MG63 (cell line): ENCODE data around the gene ERMAP. TPM values are rescaled to one million over a fixed set of nuclear protein-coding genes. Genes with fewer than 3 reads are reported as not detected.

Experiments used
- DNase-seq: peaks from one replicate; pipeline ENCODE4 v3.0.0-alpha.2; 2020
- H3K27me3 ChIP-seq: fragments of 250-450 bp; sonication (Bioruptor Pico); 2 replicates; pipeline ENCODE4 v1.5.1; 2020; ENCODE audit warnings: mild to moderate bottlenecking, moderate library complexity
- H3K36me3 ChIP-seq: fragments of 250-450 bp; sonication (Bioruptor Pico); 2 replicates; pipeline ENCODE4 v1.5.1; 2020; ENCODE audit warnings: mild to moderate bottlenecking, moderate library complexity
- H3K4me3 ChIP-seq: fragments of 250-450 bp; sonication (Bioruptor Pico); 2 replicates; pipeline ENCODE4 v1.5.1; 2020; ENCODE audit warnings: mild to moderate bottlenecking, moderate library complexity
- H3K9me3 ChIP-seq: fragments of 250-450 bp; sonication (Bioruptor Pico); 2 replicates; pipeline ENCODE4 v1.5.1; 2020; ENCODE audit warnings: mild to moderate bottlenecking, moderate library complexity
- total RNA-seq: library from RNA; depleted of rRNA; stranded (reverse); fragments of >200 nt; shearing (Covaris generic); gene quantifications from 2 replicates; pipeline ENCODE4 v1.2.3, GENCODE V29; 2014; ENCODE audit warnings: low replicate concordance; rRNA removed

The ERMAP gene
- total RNA-seq, 1 experiment from 2014 or later: 10.3 TPM

DNA sequence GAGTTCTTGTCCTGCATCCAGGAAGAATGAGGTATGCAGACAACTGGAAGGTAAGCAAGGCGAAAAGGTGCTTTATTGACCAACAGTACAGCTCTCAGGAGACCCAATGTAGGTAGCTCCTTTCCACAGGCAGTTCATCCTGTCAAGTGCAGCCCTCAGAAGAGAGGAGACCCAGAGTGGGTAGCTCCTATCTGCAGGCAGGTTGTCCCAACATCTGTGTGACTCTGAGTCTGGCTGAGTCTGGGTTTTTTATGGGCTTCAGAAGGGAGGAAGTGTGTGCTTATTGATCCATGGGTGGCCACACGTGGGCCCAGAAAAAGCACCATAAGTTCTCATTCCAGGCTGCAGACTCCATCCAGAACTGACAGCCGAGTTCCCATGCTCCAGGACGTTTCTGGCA, 63.5 kb downstream of the ERMAP start:
- DNase-seq: no peak
- H3K4me3 ChIP-seq: no peak overlapping the region
- peaks cover 6% of the 10 kb centered on the region; the same call in 1 of the 2 replicates for H3K27me3 ChIP-seq
- H3K9me3 ChIP-seq: no peaks in the 10 kb centered on the region
- no peaks in the 10 kb centered on the region for H3K36me3 ChIP-seq

DNA sequence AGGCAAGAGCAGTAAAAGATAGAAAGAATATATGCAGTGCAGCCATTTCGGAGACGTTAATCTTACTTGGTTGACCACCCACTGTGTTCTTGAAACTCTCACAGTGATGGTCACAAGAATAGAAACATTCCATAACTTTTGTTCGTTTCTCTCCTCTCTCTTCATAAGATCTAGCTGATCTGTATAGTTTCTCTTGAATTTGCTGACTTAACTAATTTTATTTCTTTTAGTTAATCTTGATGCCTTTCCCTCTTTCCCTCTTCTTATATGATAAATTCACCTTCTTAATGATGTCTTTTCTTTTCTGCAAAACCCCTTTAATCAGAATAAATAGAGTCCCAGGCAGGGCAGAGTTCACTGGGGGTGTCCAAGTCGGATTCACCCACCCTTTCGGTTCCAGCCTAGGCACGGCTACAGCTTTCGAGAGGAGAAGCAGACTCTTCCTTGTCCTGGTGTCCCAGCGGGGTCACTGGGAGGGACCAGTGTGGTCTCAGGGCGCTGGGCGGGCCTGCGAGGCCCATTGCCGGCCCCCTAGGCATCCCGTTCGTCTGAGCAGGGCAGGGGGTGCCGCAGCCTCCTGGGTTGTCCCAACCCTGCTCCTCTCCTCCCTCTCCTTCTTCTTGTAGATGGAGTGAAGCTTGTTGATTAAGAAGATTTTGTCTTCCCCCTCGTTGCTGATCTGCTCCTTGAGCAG, 69.3 kb downstream of the ERMAP start:
- H3K4me3 ChIP-seq: no peak overlapping the region
- DNase-seq: no peak
- no peaks in the 10 kb centered on the region for H3K9me3 ChIP-seq

GRCh38 chr1:42886800-42887199, 69.9 kb downstream of the ERMAP start:
- no peak for DNase-seq
- Histone ChIP-seq H3K4me3 (no peak overlapping the region), H3K36me3 (no peaks in the 10 kb centered on the region), H3K9me3 (no peaks in the 10 kb centered on the region), H3K27me3 (peaks cover 3% of the 10 kb centered on the region; the same call in 1 of the 2 replicates)

More for the DNA sequence above, 69.3 kb downstream of the ERMAP start:
- Histone ChIP-seq H3K27me3 (peaks cover 3% of the 10 kb centered on the region; the same call in 1 of the 2 replicates), H3K36me3 (no peaks in the 10 kb centered on the region)

GRCh38 chr1:42887366-42887765, 70.4 kb downstream of the ERMAP start:
- no peak for DNase-seq
- Histone ChIP-seq H3K36me3 (no peaks in the 10 kb centered on the region), H3K9me3 (no peaks in the 10 kb centered on the region), H3K4me3 (no peak overlapping the region), H3K27me3 (peaks cover 3% of the 10 kb centered on the region; the same call in 1 of the 2 replicates)

DNA sequence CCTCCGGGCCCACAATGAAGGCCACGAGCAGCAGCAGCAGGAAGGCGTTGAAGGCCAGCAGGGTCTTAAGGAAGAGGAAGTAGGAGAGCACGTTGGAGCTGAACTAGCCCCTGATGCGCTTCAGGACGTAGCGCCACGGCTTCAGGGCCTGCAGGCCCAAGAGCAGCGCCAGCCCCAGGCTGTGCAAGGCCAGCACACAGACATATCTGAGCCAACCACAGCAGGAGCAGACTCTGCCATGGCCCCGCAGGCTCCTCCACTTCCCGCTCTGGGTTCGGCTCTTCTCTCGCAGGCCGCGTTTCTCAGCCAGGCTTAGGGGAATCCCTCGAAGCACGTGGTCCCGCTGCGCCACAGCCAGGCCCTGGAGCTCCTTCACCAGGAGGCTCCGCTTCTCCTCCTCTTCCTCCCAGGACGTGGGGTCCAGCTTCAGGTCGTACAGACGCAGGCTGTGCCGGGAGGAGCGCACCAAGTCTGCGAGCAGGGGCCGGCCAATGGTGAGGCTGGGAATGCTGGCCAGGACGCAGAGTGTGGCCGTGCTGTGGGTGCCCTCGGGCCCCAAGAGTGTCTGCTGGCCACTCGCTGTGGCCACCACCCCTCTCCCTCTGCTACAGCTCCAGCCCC, 71.2 kb downstream of the ERMAP start:
- DNase-seq: no peak
- H3K9me3 ChIP-seq: no peaks in the 10 kb centered on the region
- H3K4me3 ChIP-seq: no peak overlapping the region

DNA sequence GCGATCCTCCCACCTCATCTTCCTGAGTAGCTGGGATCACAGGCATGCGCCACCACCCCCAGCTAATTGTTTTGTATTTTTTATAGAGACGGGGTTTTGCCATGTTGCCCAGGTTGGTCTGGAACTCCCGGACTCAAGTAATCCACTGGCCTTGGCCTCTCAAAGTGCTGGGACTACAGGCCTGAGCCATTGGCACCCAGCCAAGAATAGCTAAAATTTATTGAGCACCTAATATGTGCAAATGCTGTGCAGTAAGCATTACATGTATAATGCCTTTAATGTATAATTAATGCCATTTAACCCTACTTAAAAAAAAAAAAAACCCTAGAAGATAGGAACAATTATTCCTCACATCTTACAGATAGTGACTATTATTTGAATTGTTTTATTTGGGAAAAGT, 72.3 kb downstream of the ERMAP start:
- H3K9me3 ChIP-seq: no peaks in the 10 kb centered on the region

More for the DNA sequence above, 71.2 kb downstream of the ERMAP start:
- H3K36me3 ChIP-seq: no peaks in the 10 kb centered on the region
- no peaks in the 10 kb centered on the region for H3K27me3 ChIP-seq

GRCh38 chr1:42891465-42892138, 74.7 kb downstream of the ERMAP start:
- Histone ChIP-seq H3K36me3 (no peaks in the 10 kb centered on the region), H3K4me3 (no peak overlapping the region), H3K27me3 (peaks cover 8% of the 10 kb centered on the region; the same call in 1 of the 2 replicates), H3K9me3 (0 out of 2 replicates have a peak, but pooled peaks cover 3% of the 10 kb centered on the region)
- DNase-seq: no peak

More for the DNA sequence above, 72.3 kb downstream of the ERMAP start:
- H3K36me3 ChIP-seq: no peaks in the 10 kb centered on the region
- no peak for DNase-seq
- no peaks in the 10 kb centered on the region; the same call in 1 of the 2 replicates for H3K27me3 ChIP-seq
- H3K4me3 ChIP-seq: no peak overlapping the region

Other genes starting within 250 kb of the ERMAP start
- gene PPIH, start 158.7 kb upstream of the ERMAP start, total RNA-seq: 79.5 and 110 TPM in 2 replicates
- 1,830 and 1,912 TPM in 2 replicates for gene YBX1, start 134.7 kb upstream of the ERMAP start, total RNA-seq
- gene CLDN19, start 76.9 kb upstream of the ERMAP start, total RNA-seq: 0.99 TPM in 1 of 2 replicates, not detected in the other
- 32.4 and 37.3 TPM in 2 replicates for gene P3H1, start 50.1 kb upstream of the ERMAP start, total RNA-seq
- gene C1orf50, start 49.9 kb upstream of the ERMAP start, total RNA-seq: 1.3 and 2.0 TPM in 2 replicates
- 0.16 and 0.42 TPM in 2 replicates for gene TMEM269, start 32.1 kb upstream of the ERMAP start, total RNA-seq
- 9.0 and 31.1 TPM in 2 replicates for gene SVBP, start 275 bp downstream of the ERMAP start, total RNA-seq
- 6.9 and 10.3 TPM in 2 replicates for gene ZNF691, start 29.5 kb downstream of the ERMAP start, total RNA-seq
- gene SLC2A1, start 141.7 kb downstream of the ERMAP start, total RNA-seq: 70.3 and 127 TPM in 2 replicates